ENCODE data around the gene MBNL2.

MBNL2 gene

DNA sequence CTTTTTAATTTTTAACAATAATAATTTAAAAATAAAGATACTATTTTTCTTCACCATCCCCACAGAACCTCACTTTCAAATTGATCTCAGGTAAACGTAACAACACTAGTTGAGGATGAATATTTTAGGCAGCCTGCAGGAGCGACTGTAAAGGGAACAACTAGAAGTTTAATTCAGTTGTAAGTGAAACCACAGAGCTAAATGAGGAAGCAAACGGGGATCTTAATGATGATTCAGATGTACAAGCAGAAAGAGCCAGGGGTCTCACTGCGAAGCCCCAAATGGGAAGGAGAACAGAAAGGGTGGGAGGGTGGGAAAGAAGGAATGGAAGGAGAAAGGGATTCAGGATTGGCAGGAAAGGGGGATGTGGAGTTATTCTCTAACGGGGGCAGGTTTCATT lies 157.3 kb downstream of the MBNL2 start:
- no peak for DNase-seq (ENCODE audit: low read depth)
- TF ChIP-seq, protein P1, sequence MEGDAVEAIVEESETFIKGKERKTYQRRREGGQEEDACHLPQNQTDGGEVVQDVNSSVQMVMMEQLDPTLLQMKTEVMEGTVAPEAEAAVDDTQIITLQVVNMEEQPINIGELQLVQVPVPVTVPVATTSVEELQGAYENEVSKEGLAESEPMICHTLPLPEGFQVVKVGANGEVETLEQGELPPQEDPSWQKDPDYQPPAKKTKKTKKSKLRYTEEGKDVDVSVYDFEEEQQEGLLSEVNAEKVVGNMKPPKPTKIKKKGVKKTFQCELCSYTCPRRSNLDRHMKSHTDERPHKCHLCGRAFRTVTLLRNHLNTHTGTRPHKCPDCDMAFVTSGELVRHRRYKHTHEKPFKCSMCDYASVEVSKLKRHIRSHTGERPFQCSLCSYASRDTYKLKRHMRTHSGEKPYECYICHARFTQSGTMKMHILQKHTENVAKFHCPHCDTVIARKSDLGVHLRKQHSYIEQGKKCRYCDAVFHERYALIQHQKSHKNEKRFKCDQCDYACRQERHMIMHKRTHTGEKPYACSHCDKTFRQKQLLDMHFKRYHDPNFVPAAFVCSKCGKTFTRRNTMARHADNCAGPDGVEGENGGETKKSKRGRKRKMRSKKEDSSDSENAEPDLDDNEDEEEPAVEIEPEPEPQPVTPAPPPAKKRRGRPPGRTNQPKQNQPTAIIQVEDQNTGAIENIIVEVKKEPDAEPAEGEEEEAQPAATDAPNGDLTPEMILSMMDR (IDR thresholded peaks at IDR 0.05; ENCODE audit: control insufficient read depth, insufficient read depth, low read depth, low read length, missing control alignments): no peak
- H3K4me3 ChIP-seq (ENCODE audit: control insufficient read depth, low read depth, low read length): no peak overlapping the region

DNA sequence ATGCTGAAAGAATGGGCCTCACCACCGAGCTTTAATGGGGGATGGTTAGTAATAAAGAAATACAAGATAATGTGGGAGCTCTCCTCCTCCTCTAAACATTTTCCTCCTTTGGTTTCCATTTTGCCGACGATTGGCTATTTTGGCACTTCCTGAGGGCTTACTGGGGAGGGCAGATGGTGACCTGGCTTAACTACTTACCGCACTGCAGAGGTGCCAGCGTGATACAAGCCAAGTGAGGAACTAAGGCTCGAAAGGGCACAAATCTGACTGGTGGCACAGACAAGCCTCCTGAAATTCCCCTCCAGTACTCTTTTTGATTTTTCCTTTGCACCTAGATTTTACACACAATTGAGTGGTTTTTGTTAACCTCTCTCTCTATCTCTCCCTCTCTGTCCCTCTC lies 158.6 kb downstream of the MBNL2 start:
- no peak for DNase-seq (ENCODE audit: low read depth)
- TF ChIP-seq, protein P1 (IDR thresholded peaks at IDR 0.05; ENCODE audit: control insufficient read depth, insufficient read depth, low read depth, low read length, missing control alignments): no peak
- no peak overlapping the region for H3K4me3 ChIP-seq (ENCODE audit: control insufficient read depth, low read depth, low read length)

DNA sequence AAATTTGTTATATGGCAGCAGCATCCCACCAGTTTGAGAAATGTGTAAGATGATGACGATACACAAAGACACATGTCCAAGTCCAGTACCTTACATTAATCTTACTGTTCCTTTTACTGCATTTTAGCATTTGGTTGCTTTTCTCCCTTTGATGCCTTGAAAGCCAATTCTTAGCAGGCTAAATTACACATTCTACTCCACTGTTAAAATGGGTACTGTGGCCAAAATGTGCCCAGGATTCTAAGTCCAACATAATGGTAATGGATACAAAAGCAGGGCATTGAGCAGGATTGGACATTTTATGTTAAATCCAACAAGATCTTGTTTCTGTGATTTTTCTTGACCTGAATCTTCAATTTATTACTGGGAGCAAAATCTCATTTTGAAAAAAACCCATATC lies 159.1 kb downstream of the MBNL2 start:
- TF ChIP-seq, protein P1 (IDR thresholded peaks at IDR 0.05; ENCODE audit: control insufficient read depth, insufficient read depth, low read depth, low read length, missing control alignments): no peak
- H3K4me3 ChIP-seq (ENCODE audit: control insufficient read depth, low read depth, low read length): no peak overlapping the region
- DNase-seq (ENCODE audit: low read depth): no peak

DNA sequence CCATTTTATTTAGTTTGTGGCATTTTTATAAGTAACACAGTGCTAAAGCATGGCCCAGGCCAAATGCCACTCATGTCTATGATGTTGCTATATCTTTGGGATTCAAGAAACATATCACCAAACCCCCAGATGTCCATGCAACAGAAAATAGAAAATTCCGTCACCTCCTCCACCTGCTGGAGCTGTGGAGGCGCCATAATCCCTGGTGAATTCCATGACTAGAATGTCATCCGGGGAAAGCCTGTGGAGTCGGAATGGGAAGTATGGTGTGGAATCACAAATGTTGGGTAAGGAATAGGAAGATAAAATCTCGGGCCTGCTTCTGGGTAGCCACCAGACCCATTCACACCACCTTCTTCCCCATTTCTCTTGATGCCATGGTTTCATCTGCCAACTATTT lies 160.1 kb downstream of the MBNL2 start:
- no peak for DNase-seq (ENCODE audit: low read depth)
- no peak overlapping the region for H3K4me3 ChIP-seq (ENCODE audit: control insufficient read depth, low read depth, low read length)
- TF ChIP-seq, protein P1 (IDR thresholded peaks at IDR 0.05; ENCODE audit: control insufficient read depth, insufficient read depth, low read depth, low read length, missing control alignments): no peak

DNA sequence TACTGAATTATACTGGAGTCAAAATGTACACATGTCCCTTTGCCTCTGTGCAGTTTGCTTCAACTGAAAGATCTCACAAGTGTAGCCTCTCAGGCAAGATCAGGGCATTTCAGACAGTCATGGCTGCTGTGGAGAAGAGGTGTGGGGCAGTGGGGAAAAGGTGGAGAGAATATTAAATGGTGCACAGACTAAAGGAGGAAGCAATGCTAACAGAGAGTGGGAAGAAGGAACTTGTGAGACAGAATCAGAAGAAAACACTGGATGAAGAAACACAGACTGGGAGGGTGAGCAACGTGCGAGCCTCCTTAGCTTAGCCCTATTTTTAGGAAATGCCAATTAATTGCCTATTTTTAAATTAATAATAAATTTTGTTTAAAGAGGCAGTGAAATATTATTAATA lies 162.2 kb downstream of the MBNL2 start:
- H3K4me3 ChIP-seq (ENCODE audit: control insufficient read depth, low read depth, low read length): no peak overlapping the region
- no peak for DNase-seq (ENCODE audit: low read depth)
- TF ChIP-seq, protein P1 (IDR thresholded peaks at IDR 0.05; ENCODE audit: control insufficient read depth, insufficient read depth, low read depth, low read length, missing control alignments): no peak

DNA sequence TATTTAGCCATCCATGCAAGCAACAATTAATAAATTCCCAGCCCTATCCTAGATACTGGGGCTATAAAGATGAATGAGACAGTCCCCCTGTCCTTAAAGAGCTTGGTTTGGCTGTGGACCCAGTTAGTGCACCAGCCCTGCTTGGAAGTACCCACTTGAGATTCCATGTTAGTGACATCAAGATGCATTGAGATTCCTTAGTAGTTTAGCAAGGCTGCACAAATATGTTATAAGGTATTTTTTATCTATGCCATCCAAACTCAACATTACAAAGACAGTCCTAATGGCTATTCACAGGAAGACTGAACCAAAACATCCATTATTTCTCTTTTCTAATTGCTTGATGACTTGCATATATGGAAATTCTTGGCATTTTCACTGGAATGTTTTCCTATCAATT lies 163.0 kb downstream of the MBNL2 start:
- TF ChIP-seq, protein P1 (IDR thresholded peaks at IDR 0.05; ENCODE audit: control insufficient read depth, insufficient read depth, low read depth, low read length, missing control alignments): no peak
- no peak for DNase-seq (ENCODE audit: low read depth)
- H3K4me3 ChIP-seq (ENCODE audit: control insufficient read depth, low read depth, low read length): no peak overlapping the region

DNA sequence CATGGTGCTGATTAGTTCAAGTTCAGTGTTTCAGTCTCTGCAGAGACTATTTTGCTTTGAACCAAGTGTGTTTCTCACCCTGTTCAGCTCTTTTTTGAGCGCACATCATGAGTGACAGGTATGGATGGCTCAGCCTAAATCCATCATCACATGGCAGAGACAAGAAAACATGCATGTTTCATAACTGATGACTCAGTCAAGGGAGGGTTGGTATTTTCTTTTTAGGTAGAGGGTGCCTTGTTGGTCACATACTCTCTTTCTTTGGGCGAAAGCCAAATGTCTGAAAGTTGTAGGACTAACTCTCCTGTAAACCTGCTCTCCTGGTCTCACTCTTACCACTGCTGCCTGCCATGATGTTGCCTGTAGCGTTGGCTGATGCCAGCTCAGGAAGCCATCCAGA lies 163.7 kb downstream of the MBNL2 start:
- H3K4me3 ChIP-seq (ENCODE audit: control insufficient read depth, low read depth, low read length): no peak overlapping the region
- TF ChIP-seq, protein P1 (IDR thresholded peaks at IDR 0.05; ENCODE audit: control insufficient read depth, insufficient read depth, low read depth, low read length, missing control alignments): no peak
- DNase-seq (ENCODE audit: low read depth): no peak
